ENCODE measurements around the gene MCHR1.
A peak's percentile ranks its signal among the peaks of the same experiment; 100 is the strongest.

DNA sequence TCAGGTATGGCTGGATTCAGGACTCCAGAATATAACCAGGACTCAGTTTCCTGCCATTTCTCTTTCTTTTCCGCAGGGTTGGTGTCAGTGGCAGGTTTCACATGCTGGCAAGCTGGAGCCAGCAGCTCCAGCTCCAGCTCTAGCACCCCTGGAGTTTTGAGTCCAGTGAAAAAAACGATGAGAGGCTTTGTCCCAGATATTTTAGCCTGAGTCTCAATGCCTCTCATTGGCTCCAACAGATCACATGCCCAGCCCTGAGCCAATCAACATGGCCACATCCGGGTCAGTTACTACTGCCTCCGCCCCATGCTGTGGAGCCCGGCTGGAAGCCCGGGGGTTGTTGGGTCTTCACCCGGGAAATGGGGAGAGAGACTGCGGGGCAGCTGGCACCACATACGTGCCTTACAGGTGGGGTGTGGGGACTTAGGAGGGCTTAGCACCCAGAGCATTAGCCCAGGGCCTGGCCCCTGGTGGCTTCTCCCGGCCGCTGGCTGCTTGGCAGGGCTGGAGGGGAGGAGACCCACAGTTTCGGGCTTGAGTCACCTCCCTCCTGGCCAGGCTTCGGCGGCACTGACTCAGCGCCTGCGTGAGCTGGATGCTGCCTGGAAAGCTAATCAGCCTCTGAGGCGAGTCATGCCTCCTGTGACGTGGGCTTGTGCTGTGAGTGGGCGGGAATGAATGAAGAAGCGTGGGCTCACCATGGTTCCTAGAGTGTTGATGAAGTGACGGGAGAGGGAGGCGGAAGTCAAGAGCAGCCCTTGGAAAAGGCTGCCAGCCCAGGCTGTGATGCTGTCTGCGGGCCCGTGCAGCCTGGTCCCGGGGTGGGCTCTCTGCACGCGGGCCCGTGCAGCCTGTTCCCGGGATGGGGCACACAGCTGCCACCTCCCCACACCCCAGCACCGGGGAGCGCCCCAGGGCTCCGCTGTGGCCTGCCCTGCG, 27.5 kb upstream of the MCHR1 start:
- TF ChIP-seq, protein P1, sequence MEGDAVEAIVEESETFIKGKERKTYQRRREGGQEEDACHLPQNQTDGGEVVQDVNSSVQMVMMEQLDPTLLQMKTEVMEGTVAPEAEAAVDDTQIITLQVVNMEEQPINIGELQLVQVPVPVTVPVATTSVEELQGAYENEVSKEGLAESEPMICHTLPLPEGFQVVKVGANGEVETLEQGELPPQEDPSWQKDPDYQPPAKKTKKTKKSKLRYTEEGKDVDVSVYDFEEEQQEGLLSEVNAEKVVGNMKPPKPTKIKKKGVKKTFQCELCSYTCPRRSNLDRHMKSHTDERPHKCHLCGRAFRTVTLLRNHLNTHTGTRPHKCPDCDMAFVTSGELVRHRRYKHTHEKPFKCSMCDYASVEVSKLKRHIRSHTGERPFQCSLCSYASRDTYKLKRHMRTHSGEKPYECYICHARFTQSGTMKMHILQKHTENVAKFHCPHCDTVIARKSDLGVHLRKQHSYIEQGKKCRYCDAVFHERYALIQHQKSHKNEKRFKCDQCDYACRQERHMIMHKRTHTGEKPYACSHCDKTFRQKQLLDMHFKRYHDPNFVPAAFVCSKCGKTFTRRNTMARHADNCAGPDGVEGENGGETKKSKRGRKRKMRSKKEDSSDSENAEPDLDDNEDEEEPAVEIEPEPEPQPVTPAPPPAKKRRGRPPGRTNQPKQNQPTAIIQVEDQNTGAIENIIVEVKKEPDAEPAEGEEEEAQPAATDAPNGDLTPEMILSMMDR (IDR thresholded peaks at IDR 0.05): peak in 1 of 3 experiments; percentile 13
- no peak for TF ChIP-seq POLR2A (IDR thresholded peaks at IDR 0.05)
